HG02610 (cell line): ENCODE results near the gene SETBP1.

Experiments used
- ATAC-seq: cut with Tn5 transposase; IDR thresholded peaks from one replicate; pipeline ENCODE4 v1.9.1; 2021; ENCODE audit warnings: mild to moderate bottlenecking, moderate library complexity; ENCODE audit not compliant: unreplicated experiment

Gene SETBP1

GRCh38 chr18:44730803-44731529 is 50.3 kb downstream of the SETBP1 start:
- ATAC-seq, result no peak

- peak; percentile 60 for ATAC-seq
Observed at GRCh38 chr18:44731530-44732237, 51.0 kb downstream of the SETBP1 start.

GRCh38 chr18:44732238-44732563 is 51.5 kb downstream of the SETBP1 start:
- no peak for ATAC-seq

- ATAC-seq, result no peak
Observed at GRCh38 chr18:44732599-44732998, 51.9 kb downstream of the SETBP1 start.

GRCh38 chr18:44733069-44733753 is 52.5 kb downstream of the SETBP1 start:
- no peak for ATAC-seq

GRCh38 chr18:44733754-44734465 is 53.2 kb downstream of the SETBP1 start:
- ATAC-seq, result no peak

- no peak for ATAC-seq
Observed at GRCh38 chr18:44735096-44735495, 54.4 kb downstream of the SETBP1 start.

GRCh38 chr18:44736664-44737380 is 56.1 kb downstream of the SETBP1 start:
- no peak for ATAC-seq

- no peak for ATAC-seq
Observed at GRCh38 chr18:44737623-44738022, 56.9 kb downstream of the SETBP1 start.

- ATAC-seq, result no peak
Observed at GRCh38 chr18:44740000-44740399, 59.3 kb downstream of the SETBP1 start.

- no peak for ATAC-seq
Observed at GRCh38 chr18:44741085-44741484, 60.4 kb downstream of the SETBP1 start.

GRCh38 chr18:44741511-44741910 is 60.8 kb downstream of the SETBP1 start:
- ATAC-seq, result no peak

GRCh38 chr18:44742126-44742525 is 61.4 kb downstream of the SETBP1 start:
- ATAC-seq, result no peak

GRCh38 chr18:44742718-44743311 is 62.1 kb downstream of the SETBP1 start:
- ATAC-seq, result no peak

- no peak for ATAC-seq
Observed at GRCh38 chr18:44743631-44744030, 62.9 kb downstream of the SETBP1 start.

GRCh38 chr18:44744161-44745121 is 63.8 kb downstream of the SETBP1 start:
- no peak for ATAC-seq

GRCh38 chr18:44747157-44747556 is 66.5 kb downstream of the SETBP1 start:
- ATAC-seq, result no peak

- ATAC-seq, result no peak
Observed at GRCh38 chr18:44748582-44748981, 67.9 kb downstream of the SETBP1 start.

GRCh38 chr18:44750774-44751173 is 70.1 kb downstream of the SETBP1 start:
- ATAC-seq, result no peak
